BE2C (cell line): Measurements from ENCODE around the gene GOLGA3.
"Not testable (repeated sequence)": the region's sequence is repeated elsewhere in the genome, so short reads cannot be mapped to it uniquely, and the experiment has no call there.

ENCODE experiments used
- DNase-seq: peaks from one replicate; pipeline ENCODE4 v3.0.0-alpha.2; 2020
- H3K27me3 ChIP-seq: fragments of 250-450 bp; sonication (Bioruptor Pico); 2 replicates; pipeline ENCODE4 v1.5.1; 2020; ENCODE audit warnings: mild to moderate bottlenecking
- H3K36me3 ChIP-seq: fragments of 250-450 bp; sonication (Bioruptor Pico); 2 replicates; pipeline ENCODE4 v1.5.1; 2020; ENCODE audit warnings: mild to moderate bottlenecking
- H3K4me1 ChIP-seq: fragments of 250-450 bp; sonication (Bioruptor Pico); 2 replicates; pipeline ENCODE4 v1.5.1; 2020
- H3K4me3 ChIP-seq: 2 replicates; pipeline ENCODE4 v1.5.1; 2011; ENCODE audit warnings: low read depth, low read length
- H3K9me3 ChIP-seq: fragments of 250-450 bp; sonication (Bioruptor Pico); 2 replicates; pipeline ENCODE4 v1.5.1; 2020
- CTCF ChIP-seq: IDR thresholded peaks from 2 replicates; pipeline ENCODE4 v1.5.1; 2012; ENCODE audit warnings: mild to moderate bottlenecking, low read depth, low read length

GOLGA3 gene

GRCh38 chr12:132848521-132848920, 19.9 kb upstream of the GOLGA3 start:
- H3K9me3 ChIP-seq: no peaks in the 10 kb centered on the region
- H3K27me3 ChIP-seq: no peaks in the 10 kb centered on the region
- DNase-seq: no peak
- no peak overlapping the region for H3K4me3 ChIP-seq
- H3K4me1 ChIP-seq: no peaks in the 10 kb centered on the region
- peaks cover 43% of the 10 kb centered on the region for H3K36me3 ChIP-seq
- TF ChIP-seq CTCF: no peak

- Histone ChIP-seq H3K4me1 (no peaks in the 10 kb centered on the region), H3K9me3 (no peaks in the 10 kb centered on the region), H3K4me3 (no peak overlapping the region), H3K36me3 (peaks cover 39% of the 10 kb centered on the region), H3K27me3 (no peaks in the 10 kb centered on the region)
- no peak for TF ChIP-seq CTCF
- no peak for DNase-seq
Measured at GRCh38 chr12:132847363-132848356, 19.0 kb upstream of the GOLGA3 start.

- not testable (repeated sequence) for H3K27me3 ChIP-seq
- peaks cover 34% of the 10 kb centered on the region for H3K36me3 ChIP-seq
Measured at GRCh38 chr12:132844681-132845080, 16.0 kb upstream of the GOLGA3 start.

GRCh38 chr12:132842449-132843045, 13.9 kb upstream of the GOLGA3 start:
- no peak overlapping the region for H3K4me3 ChIP-seq

More at GRCh38 chr12:132844681-132845080, 16.0 kb upstream of the GOLGA3 start:
- H3K4me3 ChIP-seq, H3K9me3 ChIP-seq, DNase-seq, H3K4me1 ChIP-seq: not testable (repeated sequence)

GRCh38 chr12:132841151-132841550, 12.5 kb upstream of the GOLGA3 start:
- H3K9me3 ChIP-seq: no peaks in the 10 kb centered on the region
- DNase-seq: no peak
- no peaks in the 10 kb centered on the region for H3K27me3 ChIP-seq
- no peak for TF ChIP-seq CTCF
- H3K4me3 ChIP-seq: no peak overlapping the region
- H3K36me3 ChIP-seq: peaks cover 21% of the 10 kb centered on the region
- no peaks in the 10 kb centered on the region for H3K4me1 ChIP-seq

More at GRCh38 chr12:132842449-132843045, 13.9 kb upstream of the GOLGA3 start:
- Histone ChIP-seq H3K27me3 (no peaks in the 10 kb centered on the region), H3K36me3 (peaks cover 31% of the 10 kb centered on the region), H3K9me3 (no peaks in the 10 kb centered on the region), H3K4me1 (no peaks in the 10 kb centered on the region)
- TF ChIP-seq CTCF: no peak
- no peak for DNase-seq

- DNase-seq: no peak
- Histone ChIP-seq H3K9me3 (no peaks in the 10 kb centered on the region), H3K4me1 (no peaks in the 10 kb centered on the region), H3K36me3 (peaks cover 17% of the 10 kb centered on the region), H3K4me3 (no peak overlapping the region), H3K27me3 (no peaks in the 10 kb centered on the region)
- no peak for TF ChIP-seq CTCF
Measured at GRCh38 chr12:132840536-132840935, 11.9 kb upstream of the GOLGA3 start.
